H1 (cell line): Measurements from ENCODE around the gene ZNF804B. TPM values are rescaled to one million over a fixed set of nuclear protein-coding genes. Genes with fewer than 3 reads are reported as not detected.
A peak's percentile ranks its signal among the peaks of the same experiment; 100 is the strongest.

Source experiments
- CHD1 ChIP-seq: IDR thresholded peaks from 2 replicates; pipeline ENCODE4 v1.6.1; 2012; ENCODE audit warnings: low read depth, low read length, improper control_type of control experiment
- HDAC2 ChIP-seq, 2 experiments: fragments of 300-600 bp in 1 of 2; sonication (generic) in 1 of 2; IDR thresholded peaks; 2 replicates each; pipeline ENCODE4 v1.6.1; 2011 to 2012; ENCODE audit warnings: low read depth in 2 of 2, low read length in 2 of 2, mild to moderate bottlenecking in 2 of 2, moderate library complexity in 2 of 2, borderline replicate concordance in 1 of 2, inconsistent platforms in 1 of 2
- JUN ChIP-seq: IDR thresholded peaks from 2 replicates; pipeline ENCODE4 v1.6.1; 2011; ENCODE audit warnings: low read depth, mild to moderate bottlenecking, improper control_type of control experiment, low read length
- RFX5 ChIP-seq: IDR thresholded peaks from 2 replicates; pipeline ENCODE4 v1.6.1; 2011; ENCODE audit warnings: low read depth, low read length, improper control_type of control experiment, borderline replicate concordance
- SAP30 ChIP-seq: fragments of 300-600 bp; sonication (generic); IDR thresholded peaks from 2 replicates; pipeline ENCODE4 v1.7.1; 2012; ENCODE audit warnings: low read length, moderate library complexity, mild to moderate bottlenecking, inconsistent platforms; ENCODE audit not compliant: insufficient read depth, insufficient replicate concordance
- SIN3A ChIP-seq, 2 experiments: IDR thresholded peaks in 1 of 2; conservative IDR thresholded peaks in 1 of 2; 2 replicates each; pipeline ENCODE4 v1.6.1; 2011 to 2012; ENCODE audit warnings: low read length in 2 of 2, improper control_type of control experiment in 1 of 2, low read depth in 1 of 2, mild to moderate bottlenecking in 1 of 2
- TAF7 ChIP-seq: optimal IDR thresholded peaks from 2 replicates; pipeline ENCODE3; 2011; ENCODE audit warnings: low read depth, mild to moderate bottlenecking, inconsistent platforms, low read length, moderate library complexity, borderline replicate concordance
- TCF12 ChIP-seq: IDR thresholded peaks from 2 replicates; pipeline ENCODE4 v1.6.1; 2011; ENCODE audit warnings: low read depth, mild to moderate bottlenecking, low read length
- polyA plus RNA-seq, 7 experiments: library from polyadenylated mRNA; depleted of rRNA in 3 of 7; stranded (reverse) in 5 of 7; unstranded in 2 of 7; fragments of >200 nt in 5 of 7; fragments of 200-250 nt in 2 of 7; gene quantifications; 1 replicate in 5 of 7; 2 replicates in 1 of 7; 4 replicates in 1 of 7; pipeline versions ENCODE4 v1.2.1 to v1.2.3, GENCODE V29; 2011 to 2013; ENCODE audit warnings: missing spikeins in 2 of 7, mixed read lengths in 2 of 7
- total RNA-seq: library from RNA; stranded (reverse); fragmentation: NEBNext Ultra II Directional; extraction: Animal tissue kit (Norgen Biotek cat#: 25700); gene quantifications from 2 replicates; pipeline ENCODE4 v1.2.1, GENCODE V29; 2021
- TF ChIP-seq, protein P1 (sequence below): fragments of 300-600 bp; sonication (generic); IDR thresholded peaks from 2 replicates; pipeline ENCODE4 v1.7.1; 2012; ENCODE audit warnings: low read length, moderate library complexity, mild to moderate bottlenecking, inconsistent platforms; ENCODE audit not compliant: insufficient replicate concordance

The ZNF804B gene
- total and polyA plus RNA-seq, 2 of the 8 experiments (the other 6 are each of a cell fraction or from before 2014, with no cell fraction given), result not detected

DNA sequence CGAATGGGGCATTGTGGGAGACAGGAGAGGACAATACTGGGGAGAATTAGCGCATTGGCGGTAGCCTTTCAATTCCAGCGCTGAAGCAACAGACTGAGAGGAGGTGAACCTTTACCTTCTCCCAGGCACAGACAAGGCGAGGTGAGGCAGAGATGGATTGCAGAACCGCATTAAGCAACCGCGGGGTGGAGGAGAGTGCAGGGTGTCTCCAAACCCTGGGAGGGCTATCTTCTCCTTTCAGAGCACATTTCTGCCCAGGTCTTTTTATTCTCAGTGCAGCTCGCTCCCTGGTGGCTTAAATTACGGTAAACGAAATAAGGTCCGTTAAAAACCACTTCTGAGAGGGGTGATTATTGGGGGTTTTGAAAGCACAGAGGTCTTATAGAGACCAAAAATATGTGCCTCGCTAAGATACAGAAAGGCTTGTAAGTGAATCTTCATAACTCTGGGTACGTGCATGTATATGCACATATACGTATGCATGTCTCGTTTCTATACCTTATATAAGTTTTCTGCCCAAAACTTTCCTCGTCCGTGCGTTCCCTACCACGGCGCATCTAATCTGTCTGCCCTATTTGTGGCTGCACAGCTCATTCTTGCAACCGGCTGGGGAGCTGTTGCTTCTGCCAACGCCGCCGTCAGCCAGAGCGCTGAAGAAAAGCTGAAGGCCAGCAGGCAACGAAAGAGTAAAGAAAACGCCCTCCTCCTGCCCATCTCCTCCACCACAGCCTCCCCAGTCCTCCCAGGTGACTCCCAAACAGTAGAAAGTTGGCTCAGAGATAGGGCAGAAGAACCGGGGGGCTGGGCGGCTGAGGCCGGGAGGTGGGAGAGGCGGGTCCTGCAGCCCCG lies 895 bp upstream of the ZNF804B start (continued):
- TF ChIP-seq, protein P1, sequence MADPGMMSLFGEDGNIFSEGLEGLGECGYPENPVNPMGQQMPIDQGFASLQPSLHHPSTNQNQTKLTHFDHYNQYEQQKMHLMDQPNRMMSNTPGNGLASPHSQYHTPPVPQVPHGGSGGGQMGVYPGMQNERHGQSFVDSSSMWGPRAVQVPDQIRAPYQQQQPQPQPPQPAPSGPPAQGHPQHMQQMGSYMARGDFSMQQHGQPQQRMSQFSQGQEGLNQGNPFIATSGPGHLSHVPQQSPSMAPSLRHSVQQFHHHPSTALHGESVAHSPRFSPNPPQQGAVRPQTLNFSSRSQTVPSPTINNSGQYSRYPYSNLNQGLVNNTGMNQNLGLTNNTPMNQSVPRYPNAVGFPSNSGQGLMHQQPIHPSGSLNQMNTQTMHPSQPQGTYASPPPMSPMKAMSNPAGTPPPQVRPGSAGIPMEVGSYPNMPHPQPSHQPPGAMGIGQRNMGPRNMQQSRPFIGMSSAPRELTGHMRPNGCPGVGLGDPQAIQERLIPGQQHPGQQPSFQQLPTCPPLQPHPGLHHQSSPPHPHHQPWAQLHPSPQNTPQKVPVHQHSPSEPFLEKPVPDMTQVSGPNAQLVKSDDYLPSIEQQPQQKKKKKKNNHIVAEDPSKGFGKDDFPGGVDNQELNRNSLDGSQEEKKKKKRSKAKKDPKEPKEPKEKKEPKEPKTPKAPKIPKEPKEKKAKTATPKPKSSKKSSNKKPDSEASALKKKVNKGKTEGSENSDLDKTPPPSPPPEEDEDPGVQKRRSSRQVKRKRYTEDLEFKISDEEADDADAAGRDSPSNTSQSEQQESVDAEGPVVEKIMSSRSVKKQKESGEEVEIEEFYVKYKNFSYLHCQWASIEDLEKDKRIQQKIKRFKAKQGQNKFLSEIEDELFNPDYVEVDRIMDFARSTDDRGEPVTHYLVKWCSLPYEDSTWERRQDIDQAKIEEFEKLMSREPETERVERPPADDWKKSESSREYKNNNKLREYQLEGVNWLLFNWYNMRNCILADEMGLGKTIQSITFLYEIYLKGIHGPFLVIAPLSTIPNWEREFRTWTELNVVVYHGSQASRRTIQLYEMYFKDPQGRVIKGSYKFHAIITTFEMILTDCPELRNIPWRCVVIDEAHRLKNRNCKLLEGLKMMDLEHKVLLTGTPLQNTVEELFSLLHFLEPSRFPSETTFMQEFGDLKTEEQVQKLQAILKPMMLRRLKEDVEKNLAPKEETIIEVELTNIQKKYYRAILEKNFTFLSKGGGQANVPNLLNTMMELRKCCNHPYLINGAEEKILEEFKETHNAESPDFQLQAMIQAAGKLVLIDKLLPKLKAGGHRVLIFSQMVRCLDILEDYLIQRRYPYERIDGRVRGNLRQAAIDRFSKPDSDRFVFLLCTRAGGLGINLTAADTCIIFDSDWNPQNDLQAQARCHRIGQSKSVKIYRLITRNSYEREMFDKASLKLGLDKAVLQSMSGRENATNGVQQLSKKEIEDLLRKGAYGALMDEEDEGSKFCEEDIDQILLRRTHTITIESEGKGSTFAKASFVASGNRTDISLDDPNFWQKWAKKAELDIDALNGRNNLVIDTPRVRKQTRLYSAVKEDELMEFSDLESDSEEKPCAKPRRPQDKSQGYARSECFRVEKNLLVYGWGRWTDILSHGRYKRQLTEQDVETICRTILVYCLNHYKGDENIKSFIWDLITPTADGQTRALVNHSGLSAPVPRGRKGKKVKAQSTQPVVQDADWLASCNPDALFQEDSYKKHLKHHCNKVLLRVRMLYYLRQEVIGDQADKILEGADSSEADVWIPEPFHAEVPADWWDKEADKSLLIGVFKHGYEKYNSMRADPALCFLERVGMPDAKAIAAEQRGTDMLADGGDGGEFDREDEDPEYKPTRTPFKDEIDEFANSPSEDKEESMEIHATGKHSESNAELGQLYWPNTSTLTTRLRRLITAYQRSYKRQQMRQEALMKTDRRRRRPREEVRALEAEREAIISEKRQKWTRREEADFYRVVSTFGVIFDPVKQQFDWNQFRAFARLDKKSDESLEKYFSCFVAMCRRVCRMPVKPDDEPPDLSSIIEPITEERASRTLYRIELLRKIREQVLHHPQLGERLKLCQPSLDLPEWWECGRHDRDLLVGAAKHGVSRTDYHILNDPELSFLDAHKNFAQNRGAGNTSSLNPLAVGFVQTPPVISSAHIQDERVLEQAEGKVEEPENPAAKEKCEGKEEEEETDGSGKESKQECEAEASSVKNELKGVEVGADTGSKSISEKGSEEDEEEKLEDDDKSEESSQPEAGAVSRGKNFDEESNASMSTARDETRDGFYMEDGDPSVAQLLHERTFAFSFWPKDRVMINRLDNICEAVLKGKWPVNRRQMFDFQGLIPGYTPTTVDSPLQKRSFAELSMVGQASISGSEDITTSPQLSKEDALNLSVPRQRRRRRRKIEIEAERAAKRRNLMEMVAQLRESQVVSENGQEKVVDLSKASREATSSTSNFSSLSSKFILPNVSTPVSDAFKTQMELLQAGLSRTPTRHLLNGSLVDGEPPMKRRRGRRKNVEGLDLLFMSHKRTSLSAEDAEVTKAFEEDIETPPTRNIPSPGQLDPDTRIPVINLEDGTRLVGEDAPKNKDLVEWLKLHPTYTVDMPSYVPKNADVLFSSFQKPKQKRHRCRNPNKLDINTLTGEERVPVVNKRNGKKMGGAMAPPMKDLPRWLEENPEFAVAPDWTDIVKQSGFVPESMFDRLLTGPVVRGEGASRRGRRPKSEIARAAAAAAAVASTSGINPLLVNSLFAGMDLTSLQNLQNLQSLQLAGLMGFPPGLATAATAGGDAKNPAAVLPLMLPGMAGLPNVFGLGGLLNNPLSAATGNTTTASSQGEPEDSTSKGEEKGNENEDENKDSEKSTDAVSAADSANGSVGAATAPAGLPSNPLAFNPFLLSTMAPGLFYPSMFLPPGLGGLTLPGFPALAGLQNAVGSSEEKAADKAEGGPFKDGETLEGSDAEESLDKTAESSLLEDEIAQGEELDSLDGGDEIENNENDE, result no peak
- TF ChIP-seq SIN3A (conservative IDR thresholded peaks at IDR 0.05 in 1 of 2, IDR thresholded peaks at IDR 0.05 in 1 of 2; ENCODE audit: low read depth in 1 of 2, low read length in 2 of 2), result peak; percentile 23 to 52; a peak in 1 of 4 replicates
- no peak for TF ChIP-seq SAP30
- no peak for TF ChIP-seq RFX5
- no peak for TF ChIP-seq CHD1
- no peak for TF ChIP-seq HDAC2 (IDR thresholded peaks at IDR 0.05; ENCODE audit: borderline replicate concordance in 1 of 2, low read depth in 2 of 2, low read length in 2 of 2)
- no peak for TF ChIP-seq TCF12
- no peak for TF ChIP-seq JUN
- TF ChIP-seq TAF7, result no peak
